IMR-90 (cell line): ENCODE measurements around the gene PSMB11.

Source experiments
- CEBPB ChIP-seq: IDR thresholded peaks from 2 replicates; pipeline ENCODE4 v1.6.1; 2012; ENCODE audit warnings: low read depth, low read length, improper control_type of control experiment
- POLR2A ChIP-seq: IDR thresholded peaks from 2 replicates; pipeline ENCODE4 v1.6.1; 2012; ENCODE audit warnings: mild to moderate bottlenecking, low read depth, low read length
- TF ChIP-seq, protein P1 (sequence below): conservative IDR thresholded peaks from 2 replicates; pipeline ENCODE4 v1.5.1; 2012; ENCODE audit warnings: mild to moderate bottlenecking, low read depth, low read length, improper control_type of control experiment

GRCh38 chr14:23069413-23069806, 27.4 kb downstream of the PSMB11 start:
- TF ChIP-seq, protein P1, sequence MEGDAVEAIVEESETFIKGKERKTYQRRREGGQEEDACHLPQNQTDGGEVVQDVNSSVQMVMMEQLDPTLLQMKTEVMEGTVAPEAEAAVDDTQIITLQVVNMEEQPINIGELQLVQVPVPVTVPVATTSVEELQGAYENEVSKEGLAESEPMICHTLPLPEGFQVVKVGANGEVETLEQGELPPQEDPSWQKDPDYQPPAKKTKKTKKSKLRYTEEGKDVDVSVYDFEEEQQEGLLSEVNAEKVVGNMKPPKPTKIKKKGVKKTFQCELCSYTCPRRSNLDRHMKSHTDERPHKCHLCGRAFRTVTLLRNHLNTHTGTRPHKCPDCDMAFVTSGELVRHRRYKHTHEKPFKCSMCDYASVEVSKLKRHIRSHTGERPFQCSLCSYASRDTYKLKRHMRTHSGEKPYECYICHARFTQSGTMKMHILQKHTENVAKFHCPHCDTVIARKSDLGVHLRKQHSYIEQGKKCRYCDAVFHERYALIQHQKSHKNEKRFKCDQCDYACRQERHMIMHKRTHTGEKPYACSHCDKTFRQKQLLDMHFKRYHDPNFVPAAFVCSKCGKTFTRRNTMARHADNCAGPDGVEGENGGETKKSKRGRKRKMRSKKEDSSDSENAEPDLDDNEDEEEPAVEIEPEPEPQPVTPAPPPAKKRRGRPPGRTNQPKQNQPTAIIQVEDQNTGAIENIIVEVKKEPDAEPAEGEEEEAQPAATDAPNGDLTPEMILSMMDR: no peak
- TF ChIP-seq POLR2A: no peak
- TF ChIP-seq CEBPB: no peak
